ENCODE measurements around the gene ABI3BP.

The ABI3BP gene

DNA sequence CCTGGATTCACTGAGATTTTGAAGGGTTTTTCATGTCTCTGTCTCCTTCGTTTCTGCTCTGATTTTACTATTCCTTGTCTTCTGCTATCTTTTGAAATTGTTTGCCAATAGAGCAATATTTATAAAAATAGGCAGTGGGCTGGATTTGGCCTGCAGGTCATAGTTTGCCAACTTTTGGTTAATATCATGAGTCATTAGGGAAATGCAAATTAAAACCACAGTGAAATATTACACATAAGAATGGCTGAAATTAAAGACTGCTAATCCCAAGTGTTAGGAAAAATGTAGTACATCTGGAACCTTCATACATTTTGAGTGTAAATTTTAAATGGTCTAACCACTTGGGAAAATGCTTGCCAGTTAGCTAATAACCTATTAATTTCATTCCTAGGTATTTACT is 56.3 kb downstream of the ABI3BP start:
- CTCF ChIA-PET: interaction anchor here (1.3 kb wide), 1 partner anchor 14 kb away, joined by 3 read pairs; no protein-coding TSS in a partner anchor
- no peak for DNase-seq (ENCODE audit: low spot score)
- POLR2A ChIA-PET (ENCODE audit: low non-redundant PET): no interaction called here
- H3K27ac ChIP-seq: no peak overlapping the region
- TF ChIP-seq CTCF (conservative IDR thresholded peaks at IDR 0.05; ENCODE audit: low read depth): no peak

DNA sequence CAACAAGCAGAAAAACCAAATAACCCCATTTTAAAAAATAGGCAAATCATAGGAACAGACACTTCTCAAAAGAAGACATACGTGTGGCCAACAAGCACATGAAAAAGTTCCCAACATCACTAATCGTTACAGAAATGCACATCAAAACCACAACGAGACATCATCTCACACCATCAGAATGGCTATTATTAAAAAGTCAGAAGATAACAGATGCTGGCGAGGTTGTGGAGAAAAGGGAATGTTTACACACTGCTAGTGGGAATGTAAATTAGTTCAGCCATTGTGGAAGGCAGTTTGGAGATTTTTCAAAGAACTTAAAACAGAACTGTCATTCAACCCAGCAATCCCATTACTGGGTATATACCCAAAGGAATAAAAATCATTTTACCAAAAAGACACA is 60.7 kb downstream of the ABI3BP start:
- ChIA-PET POLR2A (ENCODE audit: low non-redundant PET) (no interaction called here), CTCF (interaction anchor here (0.7 kb wide), 1 partner anchor 395 kb away, joined by 3 read pairs; no protein-coding TSS in a partner anchor)
- no peak for TF ChIP-seq CTCF (conservative IDR thresholded peaks at IDR 0.05; ENCODE audit: low read depth)
- H3K27ac ChIP-seq: no peak overlapping the region
- DNase-seq (ENCODE audit: low spot score): no peak

DNA sequence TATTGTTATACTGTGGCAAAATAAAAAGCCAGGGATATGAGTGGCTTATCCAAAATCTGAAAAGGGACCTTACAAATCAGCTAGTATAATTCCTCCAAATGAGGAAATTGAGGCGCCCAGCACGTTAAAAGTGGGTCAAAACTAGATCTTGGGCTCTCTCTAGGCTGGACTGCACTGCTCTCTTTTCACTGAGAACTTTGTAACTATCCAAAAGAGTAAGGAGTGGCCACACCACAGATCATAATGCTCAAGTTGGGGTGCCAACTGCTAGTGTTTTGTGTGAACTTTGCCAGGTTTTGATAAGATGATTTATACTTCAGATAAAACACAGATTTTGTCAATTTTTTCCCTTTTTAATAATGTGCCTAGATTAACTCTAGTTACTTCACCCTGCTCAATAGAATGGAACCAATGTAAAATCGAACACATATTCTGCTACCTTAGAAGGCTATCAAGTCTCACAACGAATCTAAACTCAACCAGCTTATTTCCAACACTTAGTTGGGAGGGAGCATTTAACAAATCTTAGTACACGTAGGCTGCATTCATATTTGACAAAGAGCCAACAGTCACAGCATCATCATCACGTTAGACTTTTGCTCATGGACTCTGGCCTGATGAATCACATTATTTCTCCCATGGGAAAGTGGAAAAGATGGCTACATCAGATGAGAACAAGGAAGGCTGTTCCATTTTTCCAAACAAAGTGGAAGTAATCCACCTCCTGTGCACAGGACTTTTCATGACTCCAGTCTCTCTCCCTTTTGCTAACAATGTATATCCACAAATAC is 64.4 kb downstream of the ABI3BP start:
- no peak for DNase-seq (ENCODE audit: low spot score)
- TF ChIP-seq CTCF (conservative IDR thresholded peaks at IDR 0.05; ENCODE audit: low read depth): no peak
- no peak overlapping the region for H3K27ac ChIP-seq
- POLR2A ChIA-PET (ENCODE audit: low non-redundant PET): no interaction called here
- CTCF ChIA-PET: no interaction called here

DNA sequence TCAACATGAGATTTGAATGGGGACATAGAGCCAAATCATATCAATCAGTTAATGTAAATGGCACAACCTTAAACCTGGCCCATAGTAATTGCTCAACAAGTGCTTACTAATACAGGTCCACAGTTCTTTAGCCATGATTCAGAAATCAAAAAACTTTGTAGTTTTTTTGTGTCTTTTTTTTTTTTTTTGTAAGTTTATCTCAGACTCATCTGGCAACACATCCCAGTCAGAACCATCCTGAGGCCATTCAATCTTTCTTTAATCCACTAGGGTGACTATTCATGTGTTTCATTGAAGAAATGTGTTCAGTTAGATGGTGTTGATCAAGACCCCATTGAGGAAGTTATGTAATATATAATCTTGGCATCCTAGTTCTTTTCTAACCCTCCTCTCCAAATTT is 65.4 kb downstream of the ABI3BP start:
- ChIA-PET CTCF (no interaction called here), POLR2A (ENCODE audit: low non-redundant PET) (no interaction called here)
- TF ChIP-seq CTCF (conservative IDR thresholded peaks at IDR 0.05; ENCODE audit: low read depth): no peak
- H3K27ac ChIP-seq: no peak overlapping the region
- no peak for DNase-seq (ENCODE audit: low spot score)

DNA sequence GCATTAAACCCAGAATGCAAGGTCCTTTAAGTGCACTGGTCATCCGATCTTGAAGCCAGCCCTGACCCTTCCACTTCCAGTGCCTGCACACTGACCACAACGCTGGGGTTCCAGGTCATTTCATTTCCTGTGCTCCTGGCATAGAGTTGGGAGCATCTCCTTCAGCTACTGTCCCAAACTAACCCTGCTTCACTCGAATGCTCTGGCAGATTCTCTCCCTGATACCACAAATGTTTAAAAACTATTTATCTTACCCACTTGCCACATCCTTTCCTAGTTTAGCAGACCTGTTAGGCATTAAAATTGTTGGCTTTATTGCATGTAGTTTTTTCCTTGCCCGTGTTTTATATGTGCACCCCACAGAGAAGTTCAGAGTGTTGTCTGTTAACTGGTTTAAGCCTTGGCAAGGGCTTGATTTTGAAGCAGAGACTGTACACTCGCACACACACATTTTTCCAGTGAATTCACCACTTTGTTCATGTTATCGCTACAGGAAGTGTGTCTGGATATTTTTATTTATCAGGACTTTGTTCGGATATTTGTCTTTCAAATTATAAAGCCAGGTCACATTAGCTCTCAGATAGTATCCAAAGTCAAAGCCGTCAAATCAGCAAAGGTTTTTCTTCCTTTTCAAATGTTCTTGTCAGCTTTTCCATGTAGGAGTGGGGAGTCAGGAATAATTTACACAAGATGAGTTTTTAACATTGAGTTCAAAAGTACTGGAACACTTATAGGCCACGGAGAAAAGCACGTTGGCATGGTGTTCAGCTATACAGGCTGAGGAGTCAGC is 77.3 kb downstream of the ABI3BP start:
- no peak for TF ChIP-seq CTCF (conservative IDR thresholded peaks at IDR 0.05; ENCODE audit: low read depth)
- CTCF ChIA-PET: interaction anchor here (0.5 kb wide), 1 partner anchor 760 kb away, joined by 6 read pairs; no protein-coding TSS in a partner anchor

DNA sequence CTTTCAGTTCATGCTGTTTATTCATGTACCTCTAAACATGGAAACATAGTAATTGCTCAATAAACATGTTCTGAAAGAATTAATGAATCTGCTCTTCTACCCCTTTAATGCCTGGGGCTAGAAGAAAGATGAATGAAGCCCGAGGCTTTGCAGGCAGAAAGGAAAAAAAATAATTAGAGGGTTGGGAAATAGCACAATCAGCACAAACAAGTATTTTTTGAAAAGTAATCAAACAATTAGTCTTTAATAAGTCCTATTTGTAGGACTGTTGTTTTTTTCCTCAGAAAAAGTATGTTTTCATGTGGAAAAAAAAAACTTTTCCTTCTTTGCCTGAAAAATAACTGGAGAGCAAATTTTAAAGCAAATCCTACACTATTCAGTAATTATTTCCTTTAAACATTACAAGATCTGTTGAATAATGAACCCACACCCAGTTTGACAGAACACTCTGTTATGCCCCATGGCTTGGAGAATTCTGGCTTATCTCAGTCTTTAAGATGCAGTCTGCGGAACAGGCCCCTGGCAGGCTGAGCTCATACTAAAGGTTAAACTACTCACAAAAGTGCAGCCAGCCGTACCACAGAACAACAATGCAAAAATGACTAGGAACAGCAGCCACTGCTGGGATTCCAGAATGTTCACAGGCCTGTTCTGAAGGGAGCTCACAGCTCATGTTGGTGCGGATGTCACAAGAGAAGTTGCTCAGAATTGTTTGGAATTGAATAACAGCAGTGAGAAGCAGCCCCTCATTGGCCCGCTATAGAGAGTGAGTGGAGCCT is 79.2 kb downstream of the ABI3BP start:
- no peak overlapping the region for H3K27ac ChIP-seq
- DNase-seq (ENCODE audit: low spot score): no peak
- POLR2A ChIA-PET (ENCODE audit: low non-redundant PET): no interaction called here
- CTCF ChIA-PET: interaction anchor here (0.6 to 0.7 kb wide), 2 partner anchors 48 to 626 kb away, joined by 3 read pairs; no protein-coding TSS in a partner anchor
- TF ChIP-seq CTCF (conservative IDR thresholded peaks at IDR 0.05; ENCODE audit: low read depth): no peak

More for the DNA sequence above, 77.3 kb downstream of the ABI3BP start:
- DNase-seq (ENCODE audit: low spot score): no peak
- no peak overlapping the region for H3K27ac ChIP-seq
- POLR2A ChIA-PET (ENCODE audit: low non-redundant PET): no interaction called here

Measured in RWPE1 (cell line).